ENCODE measurements around the gene LIPK.

Gene LIPK

DNA sequence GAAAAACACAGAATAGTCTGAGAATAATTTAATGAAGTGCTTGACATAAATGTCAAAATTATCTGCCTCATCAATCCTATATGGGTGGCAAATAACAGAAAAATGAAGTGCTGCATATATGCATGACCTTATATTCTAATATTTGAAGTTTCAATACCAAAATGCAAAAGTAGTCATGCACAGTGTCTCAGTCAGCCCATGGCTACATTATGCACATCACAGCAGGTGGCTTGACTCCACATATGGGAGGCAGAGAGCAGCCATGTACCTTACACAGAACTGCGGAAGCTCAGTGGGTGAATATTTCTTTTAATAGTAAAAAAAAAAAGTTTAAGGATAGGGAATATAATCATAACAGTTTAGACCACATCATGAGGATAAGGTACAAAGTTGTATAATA lies 36.4 kb downstream of the LIPK start:
- intact Hi-C loops (cut with DNase I; ENCODE audit: low total_unique reads) = no loop called here
- Histone ChIP-seq H3K4me3 (no peak overlapping the region), H3K9me3 (no peaks in the 10 kb centered on the region), H3K27ac (no peak overlapping the region), H3K27me3 (peaks cover 0 to 7% of the 10 kb centered on the region in 2 donors), H3K36me3 (no peaks in the 10 kb centered on the region), H3K4me1 (no peaks in the 10 kb centered on the region)
- DNase-seq = no peak
- TF ChIP-seq, protein P1, sequence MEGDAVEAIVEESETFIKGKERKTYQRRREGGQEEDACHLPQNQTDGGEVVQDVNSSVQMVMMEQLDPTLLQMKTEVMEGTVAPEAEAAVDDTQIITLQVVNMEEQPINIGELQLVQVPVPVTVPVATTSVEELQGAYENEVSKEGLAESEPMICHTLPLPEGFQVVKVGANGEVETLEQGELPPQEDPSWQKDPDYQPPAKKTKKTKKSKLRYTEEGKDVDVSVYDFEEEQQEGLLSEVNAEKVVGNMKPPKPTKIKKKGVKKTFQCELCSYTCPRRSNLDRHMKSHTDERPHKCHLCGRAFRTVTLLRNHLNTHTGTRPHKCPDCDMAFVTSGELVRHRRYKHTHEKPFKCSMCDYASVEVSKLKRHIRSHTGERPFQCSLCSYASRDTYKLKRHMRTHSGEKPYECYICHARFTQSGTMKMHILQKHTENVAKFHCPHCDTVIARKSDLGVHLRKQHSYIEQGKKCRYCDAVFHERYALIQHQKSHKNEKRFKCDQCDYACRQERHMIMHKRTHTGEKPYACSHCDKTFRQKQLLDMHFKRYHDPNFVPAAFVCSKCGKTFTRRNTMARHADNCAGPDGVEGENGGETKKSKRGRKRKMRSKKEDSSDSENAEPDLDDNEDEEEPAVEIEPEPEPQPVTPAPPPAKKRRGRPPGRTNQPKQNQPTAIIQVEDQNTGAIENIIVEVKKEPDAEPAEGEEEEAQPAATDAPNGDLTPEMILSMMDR (IDR thresholded peaks at IDR 0.05) = no peak

DNA sequence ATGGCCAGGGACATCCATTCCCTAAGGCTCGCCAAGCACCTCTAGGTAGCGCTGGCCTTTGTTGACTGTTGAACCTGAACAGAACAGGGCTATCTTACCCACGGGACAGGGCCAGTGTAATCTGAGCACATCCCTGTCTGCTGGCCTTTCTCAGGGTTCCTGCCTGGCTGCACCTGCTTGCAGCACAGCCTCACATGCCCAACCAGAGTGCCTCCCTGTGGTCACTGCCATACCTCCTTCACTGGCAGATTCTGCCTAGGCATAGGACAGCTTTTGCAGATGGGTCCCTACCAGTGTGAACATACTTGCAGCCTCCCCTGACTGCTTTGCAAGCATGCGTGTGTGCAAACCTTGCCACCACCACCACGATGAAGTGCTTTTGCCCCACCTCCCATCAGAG lies 38.0 kb downstream of the LIPK start:
- H3K9me3 ChIP-seq = no peaks in the 10 kb centered on the region
- H3K4me3 ChIP-seq = no peak overlapping the region
- no peak for DNase-seq
- TF ChIP-seq, protein P1 (IDR thresholded peaks at IDR 0.05) = no peak
- no peaks in the 10 kb centered on the region for H3K4me1 ChIP-seq
- no peak overlapping the region for H3K27ac ChIP-seq
- peaks cover 0 to 7% of the 10 kb centered on the region in 2 donors for H3K27me3 ChIP-seq
- no peaks in the 10 kb centered on the region for H3K36me3 ChIP-seq
- intact Hi-C loops (cut with DNase I; ENCODE audit: low total_unique reads) = no loop called here

DNA sequence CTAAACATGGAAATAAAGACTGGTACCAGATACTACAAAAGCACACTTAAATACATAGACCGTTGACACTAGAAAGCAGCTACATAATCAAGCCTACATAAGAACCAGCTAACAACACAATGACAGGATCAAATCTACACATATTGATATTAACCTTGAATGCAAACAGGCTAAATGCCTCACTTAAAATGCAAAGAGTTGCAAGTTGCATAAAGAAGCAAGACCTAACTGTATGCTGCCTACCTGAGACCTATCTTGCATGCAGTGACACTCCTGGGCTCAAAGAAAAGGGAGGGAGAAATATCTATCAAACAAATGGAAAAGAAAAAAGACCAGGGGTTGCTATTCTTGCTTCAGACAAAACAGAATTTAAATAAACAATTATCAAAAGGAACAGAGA lies 39.6 kb downstream of the LIPK start:
- no peaks in the 10 kb centered on the region for H3K36me3 ChIP-seq
- H3K27ac ChIP-seq = no peak overlapping the region
- peaks cover 0 to 7% of the 10 kb centered on the region in 2 donors for H3K27me3 ChIP-seq
- DNase-seq = no peak
- TF ChIP-seq, protein P1 (IDR thresholded peaks at IDR 0.05) = no peak
- H3K9me3 ChIP-seq = no peaks in the 10 kb centered on the region
- intact Hi-C loops (cut with DNase I; ENCODE audit: low total_unique reads) = no loop called here
- no peak overlapping the region for H3K4me3 ChIP-seq
- no peaks in the 10 kb centered on the region for H3K4me1 ChIP-seq

DNA sequence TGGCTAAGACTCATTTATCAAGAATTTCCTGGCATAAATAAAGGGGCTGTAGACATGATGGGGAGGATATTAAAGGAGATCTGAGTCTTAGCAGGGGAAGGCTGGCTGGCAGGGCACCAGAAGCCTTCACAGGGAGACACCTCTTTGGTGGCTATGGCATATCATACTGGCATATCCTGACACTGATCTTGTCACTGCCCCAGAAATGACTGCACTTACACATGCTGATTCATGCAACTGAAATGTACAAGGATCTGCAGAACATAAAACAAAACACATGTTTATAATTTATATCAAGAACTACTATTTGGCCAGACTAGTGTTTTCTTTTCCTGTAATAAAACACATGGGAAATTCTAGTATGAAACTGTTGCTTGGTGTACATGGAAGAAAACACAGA lies 48.2 kb downstream of the LIPK start:
- Histone ChIP-seq H3K36me3 (no peaks in the 10 kb centered on the region), H3K9me3 (no peaks in the 10 kb centered on the region), H3K4me1 (no peaks in the 10 kb centered on the region), H3K27me3 (no peaks in the 10 kb centered on the region), H3K4me3 (no peak overlapping the region), H3K27ac (no peak overlapping the region)
- DNase-seq = no peak
- TF ChIP-seq, protein P1 (IDR thresholded peaks at IDR 0.05) = no peak
- intact Hi-C loops (cut with DNase I; ENCODE audit: low total_unique reads) = no loop called here

DNA sequence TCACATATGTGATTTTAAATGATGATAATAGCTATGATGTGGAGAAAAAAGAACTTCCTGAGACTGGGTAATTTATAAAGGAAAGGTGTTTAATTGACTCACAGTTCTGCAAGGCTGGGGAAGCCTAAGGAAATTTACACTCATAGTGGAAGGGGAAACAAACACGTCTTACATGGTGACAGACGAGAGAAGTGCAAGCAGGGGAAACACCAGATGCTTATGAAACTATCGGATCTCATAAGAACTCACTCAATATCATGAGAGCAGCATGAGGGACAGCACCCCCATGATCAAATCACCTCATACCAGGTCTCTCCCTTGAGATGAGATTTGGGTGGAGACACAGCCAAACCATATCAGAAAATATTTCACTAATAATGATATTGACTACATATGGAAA lies 49.7 kb downstream of the LIPK start:
- TF ChIP-seq, protein P1 (IDR thresholded peaks at IDR 0.05) = no peak
- Histone ChIP-seq H3K4me1 (no peaks in the 10 kb centered on the region), H3K36me3 (no peaks in the 10 kb centered on the region), H3K27me3 (no peaks in the 10 kb centered on the region), H3K9me3 (no peaks in the 10 kb centered on the region), H3K27ac (no peak overlapping the region), H3K4me3 (no peak overlapping the region)
- DNase-seq = no peak
- intact Hi-C loops (cut with DNase I; ENCODE audit: low total_unique reads) = no loop called here

DNA sequence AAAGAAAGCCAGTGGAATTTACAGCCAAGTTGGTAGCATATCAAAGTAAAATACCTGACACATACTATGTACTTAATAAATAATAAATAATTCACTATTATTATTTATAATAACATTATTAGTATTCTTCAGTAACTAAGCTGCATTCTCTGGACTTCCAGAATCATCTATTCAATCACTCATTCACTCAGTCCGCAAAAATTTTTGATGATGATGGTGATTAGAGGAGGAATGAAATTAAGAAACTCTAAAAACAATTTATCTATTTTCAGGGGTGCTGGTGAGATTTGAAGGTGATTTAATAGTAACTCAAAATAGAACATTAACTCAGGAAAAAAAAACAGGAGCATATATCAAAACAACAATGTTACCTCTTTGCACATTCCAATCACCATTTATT lies 50.6 kb downstream of the LIPK start:
- TF ChIP-seq, protein P1 (IDR thresholded peaks at IDR 0.05) = no peak
- no peaks in the 10 kb centered on the region for H3K4me1 ChIP-seq
- no peaks in the 10 kb centered on the region for H3K36me3 ChIP-seq
- H3K27me3 ChIP-seq = no peaks in the 10 kb centered on the region
- H3K9me3 ChIP-seq = no peaks in the 10 kb centered on the region
- no peak for DNase-seq
- no peak overlapping the region for H3K4me3 ChIP-seq
- H3K27ac ChIP-seq = no peak overlapping the region
- intact Hi-C loops (cut with DNase I; ENCODE audit: low total_unique reads) = no loop called here
